Hepatocyte (in vitro differentiated cells): ENCODE measurements around the gene FAM149B1.

Experiments
- CTCF ChIP-seq: fragments of 200-600 bp; sonication (generic); IDR thresholded peaks from 2 replicates; pipeline ENCODE4 v1.5.1; 2016; ENCODE audit warnings: antibody characterized with exemption, mild to moderate bottlenecking; ENCODE audit not compliant: poor library complexity
- EZH2 ChIP-seq: fragments of 200-600 bp; sonication (generic); IDR thresholded peaks from 2 replicates; pipeline ENCODE4 v1.6.1; 2016; ENCODE audit warnings: antibody characterized with exemption, mild to moderate bottlenecking, borderline replicate concordance

GRCh38 chr10:73205890-73206289 lies 38.0 kb downstream of the FAM149B1 start:
- TF ChIP-seq CTCF (no peak), EZH2 (no peak)
